Liver (tissue), 9 donors: ENCODE measurements around the gene OSBP2. TPM values are rescaled to one million over a fixed set of nuclear protein-coding genes. Genes with fewer than 3 reads are reported as not detected.

ENCODE experiments used
- DNase-seq: peaks from one replicate; pipeline ENCODE4 v3.0.0-alpha.2; 2017; ENCODE audit warnings: low spot score
- H3K27ac ChIP-seq, 2 donors: one replicate each; pipeline ENCODE4 v1.7.0; 2013; ENCODE audit warnings: inconsistent platforms in 2 of 2, low read length in 2 of 2, control low read depth in 1 of 2, low read depth in 1 of 2, mild to moderate bottlenecking in 1 of 2
- H3K27me3 ChIP-seq, 4 donors: one replicate each; pipeline versions ENCODE4 v1.6.1 to v1.7.0; 2013; ENCODE audit warnings: low read length in 3 of 4, inconsistent platforms in 1 of 4, mild to moderate bottlenecking in 1 of 4, moderate library complexity in 1 of 4; ENCODE audit not compliant: control insufficient read depth in 4 of 4, insufficient read depth in 4 of 4
- H3K36me3 ChIP-seq, 4 donors: one replicate each; pipeline versions ENCODE4 v1.6.1 to v1.7.0; 2013; ENCODE audit warnings: low read length in 3 of 4, mild to moderate bottlenecking in 3 of 4, low read depth in 1 of 4, moderate library complexity in 1 of 4; ENCODE audit not compliant: control insufficient read depth in 4 of 4, insufficient read depth in 3 of 4
- H3K4me1 ChIP-seq, 4 donors: one replicate each; pipeline versions ENCODE4 v1.6.1 to v1.7.0; 2013; ENCODE audit warnings: low read length in 3 of 4, mild to moderate bottlenecking in 3 of 4, moderate library complexity in 1 of 4; ENCODE audit not compliant: control insufficient read depth in 4 of 4, insufficient read depth in 4 of 4
- H3K4me3 ChIP-seq, 3 donors: one replicate each; pipeline versions ENCODE4 v1.6.1 to v1.7.0; 2013; ENCODE audit warnings: low read length in 3 of 3, control low read depth in 1 of 3, low read depth in 1 of 3, mild to moderate bottlenecking in 1 of 3
- H3K9ac ChIP-seq, 2 donors: one replicate each; pipeline ENCODE4 v1.7.0; 2013; ENCODE audit warnings: low read length in 2 of 2, mild to moderate bottlenecking in 2 of 2, moderate library complexity in 2 of 2, control low read depth in 1 of 2, low read depth in 1 of 2
- H3K9me3 ChIP-seq, 4 donors: one replicate each; pipeline versions ENCODE4 v1.6.1 to v1.7.0; 2013; ENCODE audit warnings: low read length in 3 of 4; ENCODE audit not compliant: control insufficient read depth in 4 of 4
- EGR1 ChIP-seq, 2 donors: IDR thresholded peaks; 2 replicates each; pipeline ENCODE4 v1.6.1; 2016 to 2018; ENCODE audit warnings: antibody characterized with exemption in 2 of 2, low read depth in 2 of 2
- FOXA1 ChIP-seq: IDR thresholded peaks from 2 replicates; pipeline ENCODE4 v1.6.1; 2016; ENCODE audit warnings: antibody characterized with exemption
- FOXA2 ChIP-seq: IDR thresholded peaks from 2 replicates; pipeline ENCODE4 v1.6.1; 2016; ENCODE audit warnings: antibody characterized with exemption
- GABPA ChIP-seq, 2 donors: IDR thresholded peaks in 1 of 2; conservative IDR thresholded peaks in 1 of 2; 2 replicates each; pipeline ENCODE4 v1.6.1; 2016; ENCODE audit warnings: antibody characterized with exemption in 2 of 2, mild to moderate bottlenecking in 1 of 2, moderate library complexity in 1 of 2
- HNF4A ChIP-seq, 2 donors: conservative IDR thresholded peaks; 2 replicates each; pipeline ENCODE4 v1.6.1; 2016; ENCODE audit warnings: antibody characterized with exemption in 2 of 2, mild to moderate bottlenecking in 2 of 2
- HNF4G ChIP-seq: IDR thresholded peaks from 2 replicates; pipeline ENCODE4 v1.6.1; 2016; ENCODE audit warnings: antibody characterized with exemption
- JUND ChIP-seq, 2 donors: IDR thresholded peaks; 2 replicates each; pipeline ENCODE4 v1.6.1; 2016; ENCODE audit warnings: antibody characterized with exemption in 2 of 2
- MAX ChIP-seq: IDR thresholded peaks from 2 replicates; pipeline ENCODE4 v1.6.1; 2016; ENCODE audit warnings: antibody characterized with exemption
- NR2F2 ChIP-seq: IDR thresholded peaks from 2 replicates; pipeline ENCODE4 v1.6.1; 2016; ENCODE audit warnings: antibody characterized with exemption
- RAD21 ChIP-seq, 2 donors: IDR thresholded peaks; 2 replicates each; pipeline ENCODE4 v1.6.1; 2016; ENCODE audit warnings: antibody characterized with exemption in 2 of 2, mild to moderate bottlenecking in 2 of 2
- REST ChIP-seq: IDR thresholded peaks from 2 replicates; pipeline ENCODE4 v1.6.1; 2016; ENCODE audit warnings: antibody characterized with exemption, mild to moderate bottlenecking
- RXRA ChIP-seq, 2 donors: IDR thresholded peaks; 2 replicates each; pipeline ENCODE4 v1.6.1; 2017 to 2018; ENCODE audit warnings: antibody characterized with exemption in 2 of 2, mild to moderate bottlenecking in 1 of 2
- SP1 ChIP-seq: IDR thresholded peaks from 2 replicates; pipeline ENCODE4 v1.6.1; 2018; ENCODE audit warnings: antibody characterized with exemption, mild to moderate bottlenecking
- TAF1 ChIP-seq: conservative IDR thresholded peaks from 2 replicates; pipeline ENCODE4 v1.6.1; 2016; ENCODE audit warnings: antibody characterized with exemption, mild to moderate bottlenecking
- ZBTB33 ChIP-seq: IDR thresholded peaks from 2 replicates; pipeline ENCODE4 v1.6.1; 2016; ENCODE audit warnings: antibody characterized with exemption
- WGBS: extraction: QIAGEN DNeasy Blood & Tissue Kit; methylation state at CpG from one replicate; pipeline ENCODE4 v1.1.7; 2013; 5-methylcytosine and 5-hydroxymethylcytosine counted together
- polyA plus RNA-seq, 2 donors: library from polyadenylated mRNA; stranded (reverse) in 1 of 2; unstranded in 1 of 2; fragments of 200-250 nt in 1 of 2; fragments of >200 nt in 1 of 2; fragmentation: Nextera tagmentation in 1 of 2; extraction: Ambion mirVana in 1 of 2; gene quantifications; one replicate each; pipeline versions ENCODE4 v1.2.1 to v1.2.3, GENCODE V29; 2013 to 2015
- total RNA-seq, 2 donors: library from RNA; depleted of rRNA; stranded (reverse); fragments of >200 nt; gene quantifications; one replicate each; pipeline ENCODE4 v1.2.3, GENCODE V29; 2014
- TF ChIP-seq, protein P1 (sequence below): fragments of 150-350 bp; IDR thresholded peaks from 2 replicates; pipeline ENCODE4 v1.5.1; 2017; ENCODE audit warnings: improper control_type of control experiment, low read depth, low read length; ENCODE audit not compliant: missing input control
- TF ChIP-seq, protein P2 (sequence below): IDR thresholded peaks from 2 replicates; pipeline ENCODE4 v1.6.1; 2016; ENCODE audit warnings: antibody characterized with exemption
- donor health status: healthy.
- donor health status: healthy.
- donor health status: healthy.
- donor health status: healthy.
- donor health status: healthy.

Gene OSBP2
- total and polyA plus RNA-seq, 4 donors, result 0.43 to 192 (median 0.86) TPM

- TF ChIP-seq, protein P1, sequence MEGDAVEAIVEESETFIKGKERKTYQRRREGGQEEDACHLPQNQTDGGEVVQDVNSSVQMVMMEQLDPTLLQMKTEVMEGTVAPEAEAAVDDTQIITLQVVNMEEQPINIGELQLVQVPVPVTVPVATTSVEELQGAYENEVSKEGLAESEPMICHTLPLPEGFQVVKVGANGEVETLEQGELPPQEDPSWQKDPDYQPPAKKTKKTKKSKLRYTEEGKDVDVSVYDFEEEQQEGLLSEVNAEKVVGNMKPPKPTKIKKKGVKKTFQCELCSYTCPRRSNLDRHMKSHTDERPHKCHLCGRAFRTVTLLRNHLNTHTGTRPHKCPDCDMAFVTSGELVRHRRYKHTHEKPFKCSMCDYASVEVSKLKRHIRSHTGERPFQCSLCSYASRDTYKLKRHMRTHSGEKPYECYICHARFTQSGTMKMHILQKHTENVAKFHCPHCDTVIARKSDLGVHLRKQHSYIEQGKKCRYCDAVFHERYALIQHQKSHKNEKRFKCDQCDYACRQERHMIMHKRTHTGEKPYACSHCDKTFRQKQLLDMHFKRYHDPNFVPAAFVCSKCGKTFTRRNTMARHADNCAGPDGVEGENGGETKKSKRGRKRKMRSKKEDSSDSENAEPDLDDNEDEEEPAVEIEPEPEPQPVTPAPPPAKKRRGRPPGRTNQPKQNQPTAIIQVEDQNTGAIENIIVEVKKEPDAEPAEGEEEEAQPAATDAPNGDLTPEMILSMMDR, result no peak
- TF ChIP-seq RXRA (IDR thresholded peaks at IDR 0.05) (no peak), REST (no peak), EGR1 (IDR thresholded peaks at IDR 0.05; ENCODE audit: low read depth in 2 of 2) (no peak), JUND (IDR thresholded peaks at IDR 0.05) (no peak), FOXA2 (no peak), TAF1 (no peak), RAD21 (IDR thresholded peaks at IDR 0.05) (no peak), SP1 (no peak), MAX (no peak), ZBTB33 (no peak), HNF4A (conservative IDR thresholded peaks at IDR 0.05) (no peak), FOXA1 (no peak), GABPA (IDR thresholded peaks at IDR 0.05 in 1 of 2, conservative IDR thresholded peaks at IDR 0.05 in 1 of 2) (no peak), NR2F2 (no peak), HNF4G (no peak)
- TF ChIP-seq, protein P2, sequence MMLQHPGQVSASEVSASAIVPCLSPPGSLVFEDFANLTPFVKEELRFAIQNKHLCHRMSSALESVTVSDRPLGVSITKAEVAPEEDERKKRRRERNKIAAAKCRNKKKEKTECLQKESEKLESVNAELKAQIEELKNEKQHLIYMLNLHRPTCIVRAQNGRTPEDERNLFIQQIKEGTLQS, result no peak
- Histone ChIP-seq H3K36me3 (no peaks in the 10 kb centered on the region), H3K27ac (no peak overlapping the region), H3K9ac (no peak overlapping the region), H3K4me3 (no peak overlapping the region), H3K9me3 (no peaks in the 10 kb centered on the region), H3K27me3 (no peaks in the 10 kb centered on the region), H3K4me1 (peaks cover 4 to 10% (median 5%) of the 10 kb centered on the region in 4 donors)
- 76% methylated on average over 5 of the region's 5 CpGs for WGBS
- DNase-seq, result no peak
Observed at GRCh38 chr22:30804626-30805025, 110.0 kb downstream of the OSBP2 start.
